ENCODE measurements around the gene LYPD6B.

LYPD6B gene

DNA sequence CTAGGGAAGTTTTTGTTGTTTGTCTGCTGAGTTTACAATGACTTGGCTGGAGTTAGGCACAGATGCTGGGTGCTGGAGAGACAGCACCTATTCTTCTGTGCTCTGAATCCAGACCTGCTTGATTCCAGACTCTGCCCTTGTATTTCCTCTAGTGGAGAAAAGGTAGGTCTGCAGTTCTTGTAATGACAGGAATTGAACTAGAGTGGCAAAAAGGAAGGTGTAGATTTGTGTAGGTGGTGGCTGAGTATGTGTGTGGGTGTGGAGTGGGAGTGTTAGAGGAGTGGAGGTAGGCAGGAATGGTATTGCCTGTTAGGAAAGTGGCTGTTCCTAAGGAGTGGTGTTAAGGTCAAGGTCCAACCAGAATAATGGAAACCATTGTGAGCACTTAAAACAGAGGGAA lies 220.0 kb downstream of the LYPD6B start:
- no peak for TF ChIP-seq CTCF (IDR thresholded peaks at IDR 0.05; ENCODE audit: borderline replicate concordance, insufficient read depth, low read depth, low read length)
- H3K4me3 ChIP-seq (ENCODE audit: low read depth, low read length) = no peak overlapping the region

DNA sequence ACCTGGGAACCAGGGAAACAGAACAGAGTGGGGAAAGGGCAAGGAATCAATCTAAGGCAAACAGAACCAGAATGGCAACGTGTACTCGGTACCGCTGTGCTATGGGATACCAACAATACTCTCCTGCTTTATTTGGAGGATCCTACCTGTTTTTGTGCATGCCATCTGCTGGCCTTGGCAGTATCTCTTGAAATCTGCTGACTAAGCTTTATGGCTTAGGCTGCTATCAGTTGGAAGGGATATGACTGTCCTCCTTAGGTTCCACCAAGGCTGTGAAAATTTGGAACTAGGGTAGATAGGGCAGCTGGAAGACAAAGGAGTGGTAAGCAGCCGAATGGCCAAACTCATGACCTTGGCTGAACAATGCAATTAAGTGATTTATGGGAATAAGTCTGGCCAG lies 220.6 kb downstream of the LYPD6B start:
- TF ChIP-seq CTCF (IDR thresholded peaks at IDR 0.05; ENCODE audit: borderline replicate concordance, insufficient read depth, low read depth, low read length) = no peak
- H3K4me3 ChIP-seq (ENCODE audit: low read depth, low read length) = no peak overlapping the region

DNA sequence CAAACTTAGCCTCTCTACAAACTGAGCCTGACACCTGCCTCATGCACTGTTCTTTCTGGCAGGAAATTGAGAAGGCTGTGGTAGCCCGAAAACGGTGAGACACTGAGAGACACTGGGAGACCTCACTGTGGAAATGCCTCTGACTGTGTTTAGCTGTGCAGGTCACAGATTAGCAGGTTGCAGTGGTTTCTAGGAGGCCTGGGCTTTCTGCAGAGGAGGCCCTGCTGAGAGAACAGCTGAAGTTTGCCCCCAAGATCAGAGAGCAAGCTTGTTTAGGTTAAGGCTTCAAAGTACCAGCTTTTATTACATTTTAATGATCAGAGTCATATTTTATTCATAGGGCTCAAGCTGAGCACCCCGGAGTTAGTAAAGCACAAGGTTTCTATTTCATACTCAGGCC lies 223.2 kb downstream of the LYPD6B start:
- TF ChIP-seq CTCF (IDR thresholded peaks at IDR 0.05; ENCODE audit: borderline replicate concordance, insufficient read depth, low read depth, low read length) = no peak
- no peak overlapping the region for H3K4me3 ChIP-seq (ENCODE audit: low read depth, low read length)
